Mucosa of descending colon (tissue), 3 donors: ENCODE results near the gene CACNA1S. TPM values are rescaled to one million over a fixed set of nuclear protein-coding genes. Genes with fewer than 3 reads are reported as not detected.

Source experiments
- ATAC-seq: fragments of 200-7000 bp; cut with Tn5 transposase; one replicate; pipeline ENCODE4 v1.9.1; 2020; ENCODE audit warnings: mild to moderate bottlenecking, moderate library complexity
- DNase-seq, 3 donors: peaks; one replicate each; pipeline ENCODE4 v3.0.0-alpha.2; 2020
- H3K36me3 ChIP-seq: fragments of 200-600 bp; one replicate; pipeline ENCODE4 v1.8.0; 2021; ENCODE audit warnings: low read depth, mild to moderate bottlenecking
- H3K4me1 ChIP-seq: fragments of 200-600 bp; one replicate; pipeline ENCODE4 v1.8.0; 2021; ENCODE audit warnings: low read depth, mild to moderate bottlenecking
- H3K4me3 ChIP-seq: fragments of 200-600 bp; one replicate; pipeline ENCODE4 v1.8.0; 2021; ENCODE audit warnings: mild to moderate bottlenecking
- H3K9me3 ChIP-seq: fragments of 200-600 bp; one replicate; pipeline ENCODE4 v1.8.0; 2021; ENCODE audit warnings: mild to moderate bottlenecking
- intact Hi-C, 2 donors: fragments of 100-400 bp; cut with DNase I in 1 of 2; cut with micrococcal nuclease in 1 of 2; formaldehyde crosslinking; loops; one replicate each; pipeline versions ENCODE4 v1.11.0 to v1.11.1; 2022; cut with DNase I, micrococcal nuclease
- total RNA-seq, 3 donors: library from RNA; stranded (reverse); fragmentation: NEBNext Ultra II Directional in 2 of 3; extraction: Animal tissue kit (Norgen Biotek cat#: 25700) in 2 of 3; gene quantifications; one replicate each; pipeline versions ENCODE4 v1.2.1 to v1.2.4, GENCODE V29; 2021 to 2023
- TF ChIP-seq, protein P1 (sequence below): fragments of 200-600 bp; IDR thresholded peaks from one replicate; pipeline ENCODE4 v1.8.0; 2022; ENCODE audit warnings: antibody characterized with exemption, mild to moderate bottlenecking
- donor health status: DM: no; HTN: no; CAD: no; lungs with moderate emphysema.
- donor health status: DM: no; HTN: no; CAD: no.
- donor health status: DM: no; HTN: yes; CAD: no.

Gene CACNA1S
- total RNA-seq, 3 donors from 2014 or later: not detected

DNA sequence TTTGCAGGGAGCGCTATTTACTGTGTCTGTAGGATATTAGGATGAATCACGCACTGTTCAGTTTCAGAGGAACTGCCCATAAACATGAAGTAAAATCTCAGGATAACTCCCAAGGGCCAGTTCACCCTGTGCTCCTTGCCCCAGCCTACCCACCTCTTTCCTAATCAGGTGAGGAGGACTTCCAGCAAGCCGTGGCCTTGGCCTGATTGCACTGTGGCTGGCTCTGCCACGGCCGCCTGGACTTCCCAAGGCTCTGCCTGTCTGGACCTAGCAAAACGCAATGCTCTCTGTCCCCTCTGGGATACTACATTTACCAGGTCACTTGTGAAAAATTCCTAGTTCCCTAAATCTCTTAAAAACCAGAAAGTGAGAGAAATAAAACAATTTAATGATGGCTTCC is 22.2 kb upstream of the CACNA1S start:
- no peaks in the 10 kb centered on the region for H3K36me3 ChIP-seq
- no peak overlapping the region for H3K4me3 ChIP-seq
- DNase-seq: no peak
- TF ChIP-seq, protein P1, sequence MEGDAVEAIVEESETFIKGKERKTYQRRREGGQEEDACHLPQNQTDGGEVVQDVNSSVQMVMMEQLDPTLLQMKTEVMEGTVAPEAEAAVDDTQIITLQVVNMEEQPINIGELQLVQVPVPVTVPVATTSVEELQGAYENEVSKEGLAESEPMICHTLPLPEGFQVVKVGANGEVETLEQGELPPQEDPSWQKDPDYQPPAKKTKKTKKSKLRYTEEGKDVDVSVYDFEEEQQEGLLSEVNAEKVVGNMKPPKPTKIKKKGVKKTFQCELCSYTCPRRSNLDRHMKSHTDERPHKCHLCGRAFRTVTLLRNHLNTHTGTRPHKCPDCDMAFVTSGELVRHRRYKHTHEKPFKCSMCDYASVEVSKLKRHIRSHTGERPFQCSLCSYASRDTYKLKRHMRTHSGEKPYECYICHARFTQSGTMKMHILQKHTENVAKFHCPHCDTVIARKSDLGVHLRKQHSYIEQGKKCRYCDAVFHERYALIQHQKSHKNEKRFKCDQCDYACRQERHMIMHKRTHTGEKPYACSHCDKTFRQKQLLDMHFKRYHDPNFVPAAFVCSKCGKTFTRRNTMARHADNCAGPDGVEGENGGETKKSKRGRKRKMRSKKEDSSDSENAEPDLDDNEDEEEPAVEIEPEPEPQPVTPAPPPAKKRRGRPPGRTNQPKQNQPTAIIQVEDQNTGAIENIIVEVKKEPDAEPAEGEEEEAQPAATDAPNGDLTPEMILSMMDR: no peak
- no peaks in the 10 kb centered on the region for H3K4me1 ChIP-seq
- intact Hi-C loops: no loop called here
- no peaks in the 10 kb centered on the region for H3K9me3 ChIP-seq
- ATAC-seq: no peak

DNA sequence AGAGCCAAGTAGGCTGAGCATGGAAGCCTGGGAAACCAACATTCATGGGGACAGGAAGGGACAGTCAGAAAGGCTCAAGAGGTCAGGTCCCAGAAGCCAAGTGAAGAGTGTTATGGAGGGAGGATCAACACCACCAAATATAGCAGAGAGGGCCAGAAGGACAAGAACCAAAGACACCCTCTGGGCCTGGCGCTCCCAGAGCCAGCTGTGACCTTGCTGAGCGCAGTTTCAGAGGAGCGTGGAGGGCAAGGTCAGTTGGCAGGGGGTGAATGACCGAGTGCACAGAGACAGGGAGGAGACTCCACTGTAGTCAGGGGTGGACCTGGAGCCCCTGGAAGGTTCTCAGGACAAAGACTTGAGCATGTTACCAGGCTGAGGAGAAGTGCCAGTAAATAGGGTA is 19.2 kb upstream of the CACNA1S start:
- no peaks in the 10 kb centered on the region for H3K9me3 ChIP-seq
- H3K4me3 ChIP-seq: no peak overlapping the region
- intact Hi-C loops: no loop called here
- ATAC-seq: no peak
- no peaks in the 10 kb centered on the region for H3K4me1 ChIP-seq
- H3K36me3 ChIP-seq: no peaks in the 10 kb centered on the region
- DNase-seq: no peak
- TF ChIP-seq, protein P1: no peak

DNA sequence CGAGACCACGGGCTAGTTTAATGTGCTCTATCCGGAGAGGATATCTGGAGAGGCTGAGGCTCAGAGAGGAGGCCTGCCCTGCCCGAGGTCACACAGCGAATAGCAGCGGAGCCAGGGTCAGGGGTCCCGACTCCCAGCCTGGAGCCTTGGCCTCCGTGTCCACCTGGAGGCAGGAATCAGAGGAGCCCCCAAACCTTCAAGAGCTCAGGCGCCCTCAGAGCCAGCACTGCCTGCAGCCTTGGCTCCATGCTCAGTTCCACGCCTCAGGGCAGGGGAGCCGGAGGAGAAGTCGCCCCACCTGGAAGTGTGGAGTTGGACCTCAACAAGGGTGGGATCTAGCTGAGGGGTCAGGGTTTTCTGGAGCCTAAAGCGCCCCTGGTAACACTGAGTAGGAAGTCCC is 16.7 kb upstream of the CACNA1S start:
- intact Hi-C loops: no loop called here
- H3K4me3 ChIP-seq: no peak overlapping the region

DNA sequence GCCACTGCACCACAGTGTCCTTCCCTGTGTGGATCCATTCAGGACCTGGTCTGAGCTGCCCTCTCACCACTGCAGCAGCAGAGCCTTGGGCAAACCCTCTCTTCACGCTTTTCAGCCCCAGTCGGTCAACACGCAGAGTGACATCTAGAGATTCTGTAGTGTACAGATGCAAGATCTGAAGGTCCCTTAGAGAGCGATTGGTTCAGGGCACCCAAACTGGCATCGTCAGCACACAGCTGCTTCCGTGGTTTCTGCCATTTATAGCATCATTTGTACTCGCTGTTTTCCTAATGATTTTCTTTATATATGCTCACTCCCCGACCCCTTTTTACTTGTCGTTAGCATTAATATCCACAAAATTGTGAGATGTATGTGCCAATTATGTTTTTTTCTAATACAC is 16.2 kb upstream of the CACNA1S start:
- intact Hi-C loops: no loop called here
- DNase-seq: no peak

More for the DNA sequence above, 16.7 kb upstream of the CACNA1S start:
- Histone ChIP-seq H3K4me1 (no peaks in the 10 kb centered on the region), H3K36me3 (no peaks in the 10 kb centered on the region), H3K9me3 (no peaks in the 10 kb centered on the region)
- ATAC-seq: no peak
- no peak for DNase-seq
- TF ChIP-seq, protein P1: no peak

DNA sequence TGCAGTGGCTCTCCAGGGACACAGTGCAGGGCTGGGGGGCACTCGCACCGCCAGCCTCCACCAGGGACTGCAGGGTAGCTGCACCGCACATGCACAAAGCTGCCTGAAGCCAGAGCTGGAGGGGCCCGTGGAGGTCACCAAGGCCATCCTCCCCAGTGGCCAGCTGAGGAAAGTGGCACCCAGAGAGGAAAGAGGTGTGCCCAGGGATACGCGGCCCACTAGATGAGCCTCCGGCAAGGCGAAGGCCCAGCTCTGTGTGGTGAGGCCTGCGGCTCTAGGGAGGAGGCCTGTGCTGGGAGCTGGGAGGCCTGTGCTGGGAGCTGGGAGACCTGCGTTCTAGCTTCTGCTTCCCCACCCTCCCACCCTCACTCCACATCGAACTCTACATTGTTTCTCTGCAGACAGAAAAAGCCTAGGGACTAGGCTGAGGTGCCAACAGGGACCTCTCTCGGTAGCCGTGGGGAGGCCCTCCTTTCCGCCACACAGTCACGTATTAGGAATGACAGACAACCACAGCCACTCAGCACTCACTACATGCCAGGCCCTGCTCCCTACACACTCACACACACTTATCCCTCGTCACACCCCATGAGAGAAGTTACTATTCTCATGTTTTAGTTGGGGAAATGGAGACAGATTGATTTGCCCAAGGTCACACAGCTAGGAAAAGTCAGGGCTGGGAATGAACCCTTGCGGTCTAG is 15.7 kb upstream of the CACNA1S start:
- H3K9me3 ChIP-seq: no peaks in the 10 kb centered on the region
- DNase-seq (no peak), ATAC-seq (no peak)
- TF ChIP-seq, protein P1: no peak
- no peaks in the 10 kb centered on the region for H3K36me3 ChIP-seq
- no peak overlapping the region for H3K4me3 ChIP-seq
- intact Hi-C loops: no loop called here
- no peaks in the 10 kb centered on the region for H3K4me1 ChIP-seq

More for the DNA sequence above, 16.2 kb upstream of the CACNA1S start:
- Histone ChIP-seq H3K4me3 (no peak overlapping the region), H3K36me3 (no peaks in the 10 kb centered on the region), H3K9me3 (no peaks in the 10 kb centered on the region), H3K4me1 (no peaks in the 10 kb centered on the region)
- TF ChIP-seq, protein P1: no peak
- ATAC-seq: no peak
